Common myeloid progenitor, CD34-positive (primary cell): ENCODE measurements around the gene SLC46A1.
"Not testable (repeated sequence)": the region's sequence is repeated elsewhere in the genome, so short reads cannot be mapped to it uniquely, and the experiment has no call there.

Experiments
- CTCF ChIA-PET: fragments of 350-600 bp; sonication (Branson Sonifier 250); formaldehyde crosslinking; loops from one replicate; lab custom pipeline; 2021; ENCODE audit warnings: antibody characterized with exemption; lab: Charles Lee
- POLR2A ChIA-PET: fragments of 350-600 bp; sonication (Branson Sonifier 250); formaldehyde crosslinking; loops from one replicate; lab custom pipeline; 2021; ENCODE audit warnings: antibody characterized with exemption; lab: Charles Lee
- DNase-seq, 3 donors: peaks; one replicate each; pipeline versions ENCODE4 v3.0.0 to v3.0.0-alpha.2; 2013
- H3K27ac ChIP-seq, 2 experiments: 1 replicate in 1 of 2; 2 replicates in 1 of 2; pipeline ENCODE4 v1.7.0; 2013; ENCODE audit warnings: inconsistent platforms in 2 of 2, low read length in 2 of 2, mild to moderate bottlenecking in 2 of 2, low read depth in 1 of 2, moderate library complexity in 1 of 2; ENCODE audit not compliant: severe bottlenecking in 2 of 2, insufficient read depth in 1 of 2, poor library complexity in 1 of 2
- H3K27me3 ChIP-seq, 5 experiments: replicated peaks in 2 of 5; 1 replicate in 3 of 5; 2 replicates in 2 of 5; pipeline versions ENCODE4 v1.6.1 to v1.7.0; 2013; ENCODE audit warnings: low read length in 4 of 5, mild to moderate bottlenecking in 2 of 5, moderate library complexity in 2 of 5, inconsistent platforms in 1 of 5; ENCODE audit not compliant: insufficient read depth in 5 of 5, control insufficient read depth in 4 of 5
- H3K36me3 ChIP-seq, 4 experiments: 1 replicate in 2 of 4; 2 replicates in 2 of 4; pipeline versions ENCODE4 v1.6.1 to v1.7.0; 2013; ENCODE audit warnings: low read length in 3 of 4, control low read depth in 1 of 4, mild to moderate bottlenecking in 1 of 4; ENCODE audit not compliant: control insufficient read depth in 4 of 4, insufficient read depth in 4 of 4
- H3K4me1 ChIP-seq, 4 experiments: 1 replicate in 3 of 4; 2 replicates in 1 of 4; pipeline versions ENCODE4 v1.6.1 to v1.7.1; 2013; ENCODE audit warnings: low read length in 3 of 4, mild to moderate bottlenecking in 3 of 4, control low read depth in 1 of 4, inconsistent platforms in 1 of 4, moderate library complexity in 1 of 4; ENCODE audit not compliant: control insufficient read depth in 4 of 4, insufficient read depth in 4 of 4; ENCODE audit errors: control extremely low read depth in 1 of 4
- H3K4me3 ChIP-seq, 7 experiments: 1 replicate in 4 of 7; 2 replicates in 3 of 7; pipeline versions ENCODE4 v1.5.1 to v1.7.0; 2013; ENCODE audit warnings: mild to moderate bottlenecking in 7 of 7, low read length in 6 of 7, moderate library complexity in 6 of 7, inconsistent platforms in 2 of 7, low read depth in 2 of 7, control low read depth in 1 of 7; ENCODE audit not compliant: insufficient read depth in 4 of 7, control insufficient read depth in 1 of 7; ENCODE audit errors: extremely low read depth in 1 of 7
- H3K9me3 ChIP-seq, 5 experiments: 1 replicate in 4 of 5; 2 replicates in 1 of 5; pipeline versions ENCODE4 v1.6.1 to v1.7.1; 2013; ENCODE audit warnings: low read length in 4 of 5, mild to moderate bottlenecking in 2 of 5, inconsistent platforms in 1 of 5, low read depth in 1 of 5, moderate library complexity in 1 of 5; ENCODE audit not compliant: control insufficient read depth in 4 of 5, insufficient read depth in 2 of 5; ENCODE audit errors: control extremely low read depth in 1 of 5
- WGBS: methylation state at CpG from one replicate; pipeline ENCODE4 v1.1.5; 2013; ENCODE audit not compliant: insufficient coverage; 5-methylcytosine and 5-hydroxymethylcytosine counted together

Gene SLC46A1

GRCh38 chr17:28433721-28434120 lies 27.7 kb upstream of the SLC46A1 start:
- DNase-seq: no peak
- ChIA-PET POLR2A (no interaction called here), CTCF (no interaction called here)
- H3K4me3 ChIP-seq: no peak overlapping the region
- peaks cover 0 to 2% (median 0%) of the 10 kb centered on the region in 5 experiments for H3K27me3 ChIP-seq
- no peaks in the 10 kb centered on the region for H3K36me3 ChIP-seq
- no peaks in the 10 kb centered on the region for H3K4me1 ChIP-seq
- WGBS: no CpG with 5 or more reads among the region's 1 CpG
- no peaks in the 10 kb centered on the region for H3K9me3 ChIP-seq
- no peak overlapping the region for H3K27ac ChIP-seq

DNA sequence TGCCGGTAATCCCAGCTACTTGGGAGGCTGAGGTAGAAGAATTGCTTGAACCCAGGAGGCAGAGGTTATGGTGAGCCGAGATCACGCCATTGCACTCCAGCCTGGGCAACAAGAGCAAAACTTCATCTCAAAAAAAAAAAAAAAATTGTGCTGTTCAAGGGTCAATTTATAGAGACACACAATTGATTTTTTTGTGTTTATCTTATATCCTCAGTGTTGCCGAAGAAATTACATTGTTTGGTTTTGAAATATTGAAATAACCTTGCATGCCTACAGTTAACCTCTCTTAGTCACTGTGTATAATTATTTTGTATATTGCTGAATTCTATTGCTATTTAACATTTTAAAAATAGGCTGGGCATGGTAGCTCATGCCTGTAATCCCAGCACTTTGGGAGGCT lies 22.0 kb upstream of the SLC46A1 start:
- POLR2A ChIA-PET, H3K27ac ChIP-seq, H3K27me3 ChIP-seq, H3K9me3 ChIP-seq, H3K4me1 ChIP-seq, H3K36me3 ChIP-seq, DNase-seq, H3K4me3 ChIP-seq: not testable (repeated sequence)
- CTCF ChIA-PET: interaction anchor here (1.1 to 1.5 kb wide), 2 partner anchors 11 to 77 kb away, joined by 3 to 4 read pairs; no protein-coding TSS in a partner anchor
- WGBS: 100% methylated on average over 3 of the region's 4 CpGs

GRCh38 chr17:28427371-28427770 lies 21.4 kb upstream of the SLC46A1 start:
- H3K9me3 ChIP-seq: no peaks in the 10 kb centered on the region
- no peaks in the 10 kb centered on the region for H3K4me1 ChIP-seq
- peaks cover 0 to 7% (median 0%) of the 10 kb centered on the region in 5 experiments for H3K27me3 ChIP-seq
- ChIA-PET CTCF (interaction anchor here (1.1 to 1.5 kb wide), 2 partner anchors 10 to 77 kb away, joined by 3 to 4 read pairs; no protein-coding TSS in a partner anchor), POLR2A (no interaction called here)
- no peak overlapping the region for H3K4me3 ChIP-seq
- no peak for DNase-seq
- no peak overlapping the region for H3K27ac ChIP-seq
- 100% methylated on average over 1 of the region's 5 CpGs for WGBS
- no peaks in the 10 kb centered on the region for H3K36me3 ChIP-seq

DNA sequence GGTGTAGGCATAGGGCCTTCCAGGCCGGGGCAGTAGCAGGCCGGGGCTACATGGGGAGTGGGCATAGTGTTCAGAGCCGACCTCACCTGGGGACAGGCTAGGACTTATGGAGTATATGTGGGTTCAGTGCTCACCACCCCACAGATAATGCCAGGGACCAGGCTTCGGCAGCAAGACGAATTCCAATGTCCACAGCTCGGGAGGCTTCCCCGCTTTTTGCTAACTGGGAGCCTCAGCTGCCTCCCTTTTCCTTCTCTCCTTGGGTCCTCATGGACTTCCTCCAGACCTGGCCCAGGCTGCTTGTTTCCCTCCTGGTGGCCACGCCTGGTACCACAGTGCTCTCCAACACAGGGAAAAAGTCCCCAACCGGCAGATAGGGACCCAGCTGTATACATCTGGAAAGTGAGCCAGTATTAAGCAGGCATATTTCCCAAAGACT lies 20.1 kb upstream of the SLC46A1 start:
- H3K9me3 ChIP-seq: no peaks in the 10 kb centered on the region
- H3K4me1 ChIP-seq: no peaks in the 10 kb centered on the region
- H3K27ac ChIP-seq: no peak overlapping the region
- 91% methylated on average over 8 of the region's 9 CpGs for WGBS
- ChIA-PET POLR2A (no interaction called here), CTCF (interaction anchor here (1.2 kb wide), 1 partner anchor 39 kb away, joined by 3 read pairs; no protein-coding TSS in a partner anchor)
- H3K4me3 ChIP-seq: no peak overlapping the region
- H3K27me3 ChIP-seq: peaks cover 0 to 10% (median 0%) of the 10 kb centered on the region in 5 experiments
- H3K36me3 ChIP-seq: no peaks in the 10 kb centered on the region
- peak in 1 of 3 donors; percentile 13 for DNase-seq

DNA sequence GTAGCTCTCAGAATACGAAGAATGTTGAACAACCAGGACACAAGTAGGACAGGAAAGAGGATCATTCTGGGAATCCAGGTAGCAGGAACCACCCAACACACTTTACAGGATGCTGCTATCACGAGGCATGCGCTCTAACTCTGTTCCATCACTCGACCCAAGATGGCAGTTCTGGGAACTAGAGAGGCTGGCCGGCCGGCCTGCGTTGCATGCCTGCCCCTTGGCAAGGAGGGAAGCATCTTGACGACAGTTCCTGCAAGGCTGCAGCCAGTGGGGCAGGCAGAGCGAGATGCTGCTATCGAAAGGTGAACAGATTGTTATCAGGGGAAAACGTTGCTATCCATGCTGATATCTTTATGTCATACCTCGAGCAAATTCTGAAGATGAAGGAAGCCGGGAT lies 19.2 kb upstream of the SLC46A1 start:
- H3K4me3 ChIP-seq: no peak overlapping the region
- peaks cover 0 to 10% (median 0%) of the 10 kb centered on the region in 5 experiments for H3K27me3 ChIP-seq
- ChIA-PET CTCF (interaction anchor here (0.7 to 1.2 kb wide), 3 partner anchors 13 to 38 kb away, joined by 3 to 4 read pairs (median 3); no protein-coding TSS in a partner anchor), POLR2A (no interaction called here)
- H3K27ac ChIP-seq: no peak overlapping the region
- no peaks in the 10 kb centered on the region for H3K36me3 ChIP-seq
- no peaks in the 10 kb centered on the region for H3K4me1 ChIP-seq
- no peaks in the 10 kb centered on the region for H3K9me3 ChIP-seq
- DNase-seq: no peak
- 92% methylated on average over 11 of the region's 13 CpGs for WGBS

DNA sequence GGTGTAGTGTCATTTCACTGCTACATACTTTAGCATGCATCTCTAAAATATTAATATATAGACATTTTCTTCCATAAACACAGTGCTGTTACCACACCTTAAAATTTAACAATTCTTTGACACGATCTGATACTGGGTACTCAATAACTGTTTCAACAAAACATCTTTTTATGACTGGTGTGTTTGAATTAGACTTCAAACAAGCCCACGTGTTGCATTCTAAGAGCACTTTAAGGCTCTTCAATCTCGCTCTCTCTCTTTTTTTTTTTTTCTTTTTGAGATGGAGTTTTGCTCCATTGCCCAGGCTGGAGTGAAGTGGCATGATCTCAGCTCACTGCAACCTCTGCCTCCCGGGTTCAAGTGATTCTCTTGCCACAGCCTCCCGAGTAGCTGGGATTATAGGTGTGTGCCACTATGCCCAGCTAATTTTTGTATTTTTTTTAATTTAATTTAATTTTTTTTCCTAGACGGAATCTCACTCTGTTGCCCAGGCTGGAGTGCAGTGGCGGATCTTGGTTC lies 15.8 kb upstream of the SLC46A1 start:
- H3K4me3 ChIP-seq: no peak overlapping the region
- no peak overlapping the region for H3K27ac ChIP-seq

GRCh38 chr17:28416703-28417311 lies 10.8 kb upstream of the SLC46A1 start:
- CTCF ChIA-PET: interaction anchor here (1.0 to 1.9 kb wide), 12 partner anchors 9 to 58 kb away, joined by 3 to 14 read pairs (median 4); partner anchors contain the start of gene SLC46A1
- H3K27ac ChIP-seq: no peak overlapping the region
- POLR2A ChIA-PET: no interaction called here
- H3K4me1 ChIP-seq: no peaks in the 10 kb centered on the region
- no peaks in the 10 kb centered on the region for H3K9me3 ChIP-seq
- peaks cover 0 to 6% (median 0%) of the 10 kb centered on the region in 5 experiments for H3K27me3 ChIP-seq
- no peak overlapping the region for H3K4me3 ChIP-seq
- H3K36me3 ChIP-seq: no peaks in the 10 kb centered on the region
- 18% methylated on average over 12 of the region's 13 CpGs for WGBS
- DNase-seq: peak; percentile 67 to 76 (median 74)

More for the DNA sequence above, 15.8 kb upstream of the SLC46A1 start:
- POLR2A ChIA-PET: no interaction called here
- CTCF ChIA-PET: no interaction called here
- no peaks in the 10 kb centered on the region for H3K9me3 ChIP-seq
- H3K27me3 ChIP-seq: peaks cover 0 to 10% (median 0%) of the 10 kb centered on the region in 5 experiments
- 100% methylated on average over 4 of the region's 7 CpGs for WGBS
- no peaks in the 10 kb centered on the region for H3K4me1 ChIP-seq
- no peak for DNase-seq
- no peaks in the 10 kb centered on the region for H3K36me3 ChIP-seq
